ENCODE measurements around the gene TMEM213. TPM values are rescaled to one million over a fixed set of nuclear protein-coding genes. Genes with fewer than 3 reads are reported as not detected.

TMEM213 gene
- not detected in 2 replicates for total RNA-seq (2014; rRNA removed; shearing (Covaris generic))
- polyA plus RNA-seq (2014; cell fraction: nucleus; rRNA removed), result not detected in 2 replicates

- DNase-seq (ENCODE audit: extremely low read depth, low read depth), result no peak
Measured at GRCh38 chr7:138797715-138798320, at the start of gene TMEM213, which contains the start of gene ATP6V0A4. Gene TMEM213, plus strand, starts transcription at chr7:138797994. Its CDS starts 111 bp downstream, at chr7:138798105. Gene ATP6V0A4, minus strand, starts transcription at chr7:138798196. Its CDS starts 26,949 bp downstream, at chr7:138771247.

GRCh38 chr7:138748666-138749065 is 49.1 kb upstream of the TMEM213 start:
- no peak for DNase-seq (ENCODE audit: extremely low read depth, low read depth)

GRCh38 chr7:138749960-138750359 is 47.8 kb upstream of the TMEM213 start:
- no peak for DNase-seq (ENCODE audit: extremely low read depth, low read depth)

- no peak for DNase-seq (ENCODE audit: extremely low read depth, low read depth)
Measured at GRCh38 chr7:138750473-138750872, 47.3 kb upstream of the TMEM213 start.

GRCh38 chr7:138750901-138751464 is 46.8 kb upstream of the TMEM213 start:
- no peak for DNase-seq (ENCODE audit: extremely low read depth, low read depth)

- no peak for DNase-seq (ENCODE audit: extremely low read depth, low read depth)
Measured at GRCh38 chr7:138752518-138753149, 45.2 kb upstream of the TMEM213 start.

- DNase-seq (ENCODE audit: extremely low read depth, low read depth), result no peak
Measured at GRCh38 chr7:138753150-138753518, 44.7 kb upstream of the TMEM213 start.

- no peak for DNase-seq (ENCODE audit: extremely low read depth, low read depth)
Measured at GRCh38 chr7:138753610-138754009, 44.2 kb upstream of the TMEM213 start.

- no peak for DNase-seq (ENCODE audit: extremely low read depth, low read depth)
Measured at GRCh38 chr7:138755331-138755747, 42.5 kb upstream of the TMEM213 start.

- no peak for DNase-seq (ENCODE audit: extremely low read depth, low read depth)
Measured at GRCh38 chr7:138755842-138756590, 41.8 kb upstream of the TMEM213 start.

GRCh38 chr7:138756591-138757242 is 41.1 kb upstream of the TMEM213 start:
- DNase-seq (ENCODE audit: extremely low read depth, low read depth), result no peak

- no peak for DNase-seq (ENCODE audit: extremely low read depth, low read depth)
Measured at GRCh38 chr7:138768241-138768640, 29.6 kb upstream of the TMEM213 start.

GRCh38 chr7:138770904-138771303 is 26.9 kb upstream of the TMEM213 start:
- DNase-seq (ENCODE audit: extremely low read depth, low read depth), result no peak

GRCh38 chr7:138773176-138773575 is 24.6 kb upstream of the TMEM213 start:
- DNase-seq (ENCODE audit: extremely low read depth, low read depth), result no peak

GRCh38 chr7:138773817-138774216 is 24.0 kb upstream of the TMEM213 start:
- no peak for DNase-seq (ENCODE audit: extremely low read depth, low read depth)

GRCh38 chr7:138776166-138776833 is 21.5 kb upstream of the TMEM213 start:
- no peak for DNase-seq (ENCODE audit: extremely low read depth, low read depth)

GRCh38 chr7:138781004-138781403 is 16.8 kb upstream of the TMEM213 start:
- no peak for DNase-seq (ENCODE audit: extremely low read depth, low read depth)

GRCh38 chr7:138784692-138785091 is 13.1 kb upstream of the TMEM213 start:
- no peak for DNase-seq (ENCODE audit: extremely low read depth, low read depth)

GRCh38 chr7:138785587-138786437 is 12.0 kb upstream of the TMEM213 start:
- DNase-seq (ENCODE audit: extremely low read depth, low read depth), result peak; percentile 8

All from NCI-H460 (cell line).